OCI-LY3 (cell line): ENCODE data around the gene S1PR4.
A peak's percentile ranks its signal among the peaks of the same experiment; 100 is the strongest.

Source experiments
- H2AFZ ChIP-seq: fragments of 200-600, 300-600 bp; shearing (Covaris generic); 2 replicates; pipeline ENCODE4 v1.6.0; 2014; ENCODE audit warnings: antibody characterized with exemption, low read depth, low read length
- H3K27ac ChIP-seq: fragments of 200-600, 300-600 bp; sonication (generic); 2 replicates; pipeline ENCODE4 v1.5.1; 2014; ENCODE audit warnings: mild to moderate bottlenecking, low read length, moderate library complexity, mixed read lengths
- H3K27me3 ChIP-seq: fragments of 200-600, 300-600 bp; sonication (generic); 2 replicates; pipeline ENCODE4 v1.6.1; 2014; ENCODE audit warnings: low read depth, low read length, mixed read lengths
- H3K36me3 ChIP-seq: fragments of 200-600, 300-600 bp; sonication (generic); replicated peaks from 2 replicates; pipeline ENCODE3; 2014; ENCODE audit warnings: low read depth, low read length, mixed read lengths
- H3K4me1 ChIP-seq: fragments of 300-600, 200-600 bp; sonication (generic); 2 replicates; pipeline ENCODE4 v1.6.1; 2014; ENCODE audit warnings: low read length, mixed read lengths
- H3K4me2 ChIP-seq: fragments of 200-600, 300-600 bp; sonication (generic); 2 replicates; pipeline ENCODE4 v1.6.1; 2014; ENCODE audit warnings: low read length, mixed read lengths
- H3K4me3 ChIP-seq: fragments of 300-600, 200-600 bp; sonication (generic); 2 replicates; pipeline ENCODE4 v1.5.1; 2014; ENCODE audit warnings: antibody characterized with exemption, mild to moderate bottlenecking, low read length, moderate library complexity
- H3K79me2 ChIP-seq: fragments of 300-600, 200-600 bp; shearing (Covaris generic); 2 replicates; pipeline ENCODE4 v1.6.1; 2014; ENCODE audit warnings: mild to moderate bottlenecking, low read length, mixed read lengths
- H3K9ac ChIP-seq: fragments of 300-600, 200-600 bp; shearing (Covaris generic); 2 replicates; pipeline ENCODE4 v1.6.0; 2014; ENCODE audit warnings: mild to moderate bottlenecking, low read length, moderate library complexity
- H3K9me3 ChIP-seq: fragments of 200-600, 300-600 bp; shearing (Covaris generic); 2 replicates; pipeline ENCODE4 v1.6.1; 2014; ENCODE audit warnings: low read length, mixed read lengths; ENCODE audit not compliant: insufficient read depth
- H4K20me1 ChIP-seq: fragments of 200-600, 300-600 bp; sonication (generic); 2 replicates; pipeline ENCODE4 v1.6.1; 2016; ENCODE audit warnings: low read length, mixed read lengths; ENCODE audit not compliant: insufficient read depth
- EZH2phosphoT487 ChIP-seq: fragments of 200-600 bp; shearing (Covaris generic); IDR thresholded peaks from 2 replicates; pipeline ENCODE4 v1.6.1; 2018; ENCODE audit warnings: antibody characterized with exemption, mixed run types, low read depth
- TF ChIP-seq, protein P1 (sequence below): fragments of 200-600, 300-600 bp; sonication (generic); IDR thresholded peaks from 2 replicates; pipeline ENCODE4 v1.5.1; 2014; ENCODE audit warnings: antibody characterized with exemption, low read length, low read depth

S1PR4 gene

DNA sequence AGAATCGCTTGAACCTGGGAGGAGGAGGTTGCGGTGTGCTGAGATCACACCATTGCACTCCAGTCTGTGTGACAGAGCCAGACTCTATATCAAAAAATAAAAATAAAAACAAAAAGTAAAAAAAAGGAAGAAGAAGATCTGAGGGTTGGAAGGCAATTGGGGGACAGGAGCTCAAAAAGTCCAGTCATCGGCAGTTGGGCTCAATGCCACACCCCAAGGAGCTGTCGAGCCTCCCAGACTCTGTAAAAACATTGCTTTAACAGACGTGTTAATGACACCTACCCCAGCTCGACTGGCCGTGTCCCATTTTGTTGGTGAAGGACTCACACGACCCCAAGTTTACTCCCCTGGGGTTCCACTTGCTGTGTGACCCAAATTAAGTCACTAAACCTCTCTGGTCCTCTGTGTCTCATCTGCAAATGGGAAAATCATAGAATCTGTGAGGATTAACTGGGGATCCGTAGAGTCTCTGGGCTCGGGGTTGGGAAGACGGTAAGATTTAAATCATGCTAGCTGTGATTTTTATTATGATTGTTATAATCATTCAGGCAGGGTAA lies 35.7 kb upstream of the S1PR4 start:
- H3K4me3 ChIP-seq, result no peak overlapping the region
- no peaks in the 10 kb centered on the region for H4K20me1 ChIP-seq
- H3K4me1 ChIP-seq, result peaks cover 52% of the 10 kb centered on the region
- peaks cover 5% of the 10 kb centered on the region for H3K36me3 ChIP-seq
- H2AFZ ChIP-seq, result no peak overlapping the region
- no peak overlapping the region for H3K4me2 ChIP-seq
- no peaks in the 10 kb centered on the region for H3K9me3 ChIP-seq
- H3K79me2 ChIP-seq, result no peaks in the 10 kb centered on the region
- TF ChIP-seq, protein P1, sequence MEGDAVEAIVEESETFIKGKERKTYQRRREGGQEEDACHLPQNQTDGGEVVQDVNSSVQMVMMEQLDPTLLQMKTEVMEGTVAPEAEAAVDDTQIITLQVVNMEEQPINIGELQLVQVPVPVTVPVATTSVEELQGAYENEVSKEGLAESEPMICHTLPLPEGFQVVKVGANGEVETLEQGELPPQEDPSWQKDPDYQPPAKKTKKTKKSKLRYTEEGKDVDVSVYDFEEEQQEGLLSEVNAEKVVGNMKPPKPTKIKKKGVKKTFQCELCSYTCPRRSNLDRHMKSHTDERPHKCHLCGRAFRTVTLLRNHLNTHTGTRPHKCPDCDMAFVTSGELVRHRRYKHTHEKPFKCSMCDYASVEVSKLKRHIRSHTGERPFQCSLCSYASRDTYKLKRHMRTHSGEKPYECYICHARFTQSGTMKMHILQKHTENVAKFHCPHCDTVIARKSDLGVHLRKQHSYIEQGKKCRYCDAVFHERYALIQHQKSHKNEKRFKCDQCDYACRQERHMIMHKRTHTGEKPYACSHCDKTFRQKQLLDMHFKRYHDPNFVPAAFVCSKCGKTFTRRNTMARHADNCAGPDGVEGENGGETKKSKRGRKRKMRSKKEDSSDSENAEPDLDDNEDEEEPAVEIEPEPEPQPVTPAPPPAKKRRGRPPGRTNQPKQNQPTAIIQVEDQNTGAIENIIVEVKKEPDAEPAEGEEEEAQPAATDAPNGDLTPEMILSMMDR, result no peak
- no peak for TF ChIP-seq EZH2phosphoT487
- H3K27ac ChIP-seq, result no peak overlapping the region
- H3K9ac ChIP-seq, result no peak overlapping the region
- H3K27me3 ChIP-seq, result no peaks in the 10 kb centered on the region

DNA sequence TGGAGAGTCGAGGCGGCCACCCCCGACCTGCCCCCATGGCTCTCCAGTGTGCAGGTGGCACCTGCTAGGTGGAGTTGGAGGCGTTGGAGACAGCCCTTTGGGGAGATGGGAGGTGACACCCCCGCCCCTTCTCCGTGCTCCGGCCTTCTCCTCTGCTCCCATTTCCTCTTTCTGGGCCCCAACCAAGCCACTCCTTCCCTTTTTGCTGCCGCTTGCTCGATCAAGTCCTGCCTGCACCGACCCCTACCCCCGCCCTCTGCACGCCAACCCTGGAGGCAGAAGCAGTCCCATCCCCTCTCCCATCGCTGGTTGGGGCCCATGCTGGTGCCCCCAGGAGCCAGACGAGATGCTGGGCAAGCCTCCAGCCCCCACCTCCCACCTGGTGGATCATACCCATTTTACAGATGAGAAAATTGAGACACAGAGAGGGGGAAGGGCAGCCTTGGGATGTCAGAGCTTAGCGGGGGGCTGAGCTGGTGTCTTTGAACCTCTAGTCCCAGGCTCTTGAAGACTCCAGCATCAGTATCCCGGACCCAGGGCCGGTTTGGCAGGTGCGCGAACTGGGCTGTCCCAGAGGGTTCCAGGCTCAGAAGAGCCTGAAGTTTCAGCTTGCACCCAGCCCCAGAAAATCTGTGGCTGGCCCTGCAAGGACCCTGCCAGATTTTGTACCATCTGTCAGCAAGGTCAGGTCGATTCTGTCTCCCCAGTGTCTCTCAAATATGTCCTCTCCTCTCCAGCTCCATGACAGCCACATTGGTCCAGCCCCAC lies 32.5 kb upstream of the S1PR4 start:
- Histone ChIP-seq H3K79me2 (peaks cover 26% of the 10 kb centered on the region), H3K27me3 (no peaks in the 10 kb centered on the region), H3K9me3 (no peaks in the 10 kb centered on the region), H3K4me2 (peak overlapping the region; percentile 76), H3K4me1 (peaks cover 64% of the 10 kb centered on the region), H3K36me3 (peaks cover 22% of the 10 kb centered on the region), H3K4me3 (peak overlapping the region; percentile 62), H2AFZ (peak overlapping the region; percentile 8; the same call in 1 of the 2 replicates), H3K27ac (peak overlapping the region; percentile 84), H4K20me1 (no peaks in the 10 kb centered on the region), H3K9ac (peak overlapping the region; percentile 63)
- no peak for TF ChIP-seq EZH2phosphoT487
- TF ChIP-seq, protein P1, result no peak

DNA sequence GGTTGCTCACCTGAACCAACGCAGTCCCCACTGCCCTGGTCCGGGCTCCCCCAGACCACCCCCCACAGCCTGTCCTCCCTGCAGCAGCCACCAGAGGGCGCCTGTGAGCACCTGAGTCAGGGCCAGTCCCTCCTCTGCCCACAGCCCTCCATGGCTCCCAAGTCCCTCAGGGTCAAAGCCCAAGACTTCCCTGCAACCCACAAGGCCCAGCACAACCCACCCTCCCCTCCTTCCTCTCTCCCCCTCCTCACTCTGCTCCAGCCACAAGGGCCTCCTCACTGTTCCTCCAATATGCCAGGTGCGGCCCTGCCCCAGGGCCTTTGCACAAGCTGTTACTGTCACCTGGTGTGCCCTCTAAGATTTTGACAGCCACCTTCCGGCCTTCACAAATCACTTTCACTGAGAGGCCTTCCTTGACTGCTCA lies 31.9 kb upstream of the S1PR4 start:
- peaks cover 32% of the 10 kb centered on the region for H3K79me2 ChIP-seq
- H3K4me2 ChIP-seq, result peak overlapping the region; percentile 76
- H3K36me3 ChIP-seq, result peaks cover 28% of the 10 kb centered on the region
- H3K4me3 ChIP-seq, result peak overlapping the region; percentile 62
- H3K4me1 ChIP-seq, result peaks cover 64% of the 10 kb centered on the region
- H3K9me3 ChIP-seq, result no peaks in the 10 kb centered on the region
- TF ChIP-seq EZH2phosphoT487, result no peak
- TF ChIP-seq, protein P1, result peak; percentile 96
- H4K20me1 ChIP-seq, result peaks cover 4% of the 10 kb centered on the region; the same call in 1 of the 2 replicates
- H3K27ac ChIP-seq, result peak overlapping the region; percentile 84
- no peak overlapping the region for H2AFZ ChIP-seq
- H3K9ac ChIP-seq, result peak overlapping the region; percentile 63; the same call in 1 of the 2 replicates
- no peaks in the 10 kb centered on the region for H3K27me3 ChIP-seq

DNA sequence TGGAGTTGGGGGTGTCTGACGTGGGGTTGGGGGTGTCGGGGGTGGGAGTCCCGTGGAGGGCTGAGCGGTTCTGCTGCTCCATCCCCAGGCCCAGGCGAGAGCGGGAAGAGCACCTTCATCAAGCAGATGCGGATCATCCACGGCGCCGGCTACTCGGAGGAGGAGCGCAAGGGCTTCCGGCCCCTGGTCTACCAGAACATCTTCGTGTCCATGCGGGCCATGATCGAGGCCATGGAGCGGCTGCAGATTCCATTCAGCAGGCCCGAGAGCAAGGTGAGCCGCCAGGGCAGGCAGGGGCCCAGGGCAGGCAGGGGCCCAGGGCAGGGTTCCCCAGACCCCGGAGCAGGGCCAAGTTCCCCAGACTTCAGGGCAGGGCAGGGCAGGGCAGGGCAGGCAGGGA lies 30.1 kb upstream of the S1PR4 start:
- Histone ChIP-seq H3K79me2 (peaks cover 50% of the 10 kb centered on the region), H2AFZ (no peak overlapping the region), H3K27me3 (no peaks in the 10 kb centered on the region), H3K4me2 (peak overlapping the region; percentile 94), H3K9me3 (no peaks in the 10 kb centered on the region), H3K4me1 (peaks cover 72% of the 10 kb centered on the region), H3K9ac (no peak overlapping the region), H3K4me3 (peak overlapping the region; percentile 89; the same call in 1 of the 2 replicates), H3K36me3 (peaks cover 46% of the 10 kb centered on the region), H3K27ac (no peak overlapping the region), H4K20me1 (peaks cover 6% of the 10 kb centered on the region; the same call in 1 of the 2 replicates)
- TF ChIP-seq, protein P1, result no peak
- TF ChIP-seq EZH2phosphoT487, result no peak
